ENCODE measurements around the gene NNAT.
"Not testable (repeated sequence)": the region's sequence is repeated elsewhere in the genome, so short reads cannot be mapped to it uniquely, and the experiment has no call there.

NNAT gene

GRCh38 chr20:37544386-37544785 lies 23.3 kb downstream of the NNAT start:
- no peaks in the 10 kb centered on the region for H3K9me3 ChIP-seq (ENCODE audit: control insufficient read depth, insufficient read depth, low read depth, low read length)
- H3K27me3 ChIP-seq (ENCODE audit: control insufficient read depth, insufficient read depth, low read length), result no peaks in the 10 kb centered on the region

GRCh38 chr20:37545516-37545915 lies 24.5 kb downstream of the NNAT start:
- Histone ChIP-seq H3K36me3 (ENCODE audit: control insufficient read depth, insufficient read depth, low read length) (no peaks in the 10 kb centered on the region), H3K9me3 (ENCODE audit: control insufficient read depth, insufficient read depth, low read depth, low read length) (no peaks in the 10 kb centered on the region), H3K4me3 (ENCODE audit: low read depth, low read length) (no peak overlapping the region), H3K4me1 (ENCODE audit: control insufficient read depth, insufficient read depth, low read length) (no peaks in the 10 kb centered on the region), H3K27ac (ENCODE audit: low read depth, low read length) (no peak overlapping the region), H3K9ac (ENCODE audit: low read length) (no peak overlapping the region), H3K27me3 (ENCODE audit: control insufficient read depth, insufficient read depth, low read length) (no peaks in the 10 kb centered on the region)

More at GRCh38 chr20:37544386-37544785, 23.3 kb downstream of the NNAT start:
- no peak overlapping the region for H3K9ac ChIP-seq (ENCODE audit: low read length)
- H3K4me1 ChIP-seq (ENCODE audit: control insufficient read depth, insufficient read depth, low read length), result no peaks in the 10 kb centered on the region
- no peaks in the 10 kb centered on the region for H3K36me3 ChIP-seq (ENCODE audit: control insufficient read depth, insufficient read depth, low read length)
- no peak overlapping the region for H3K4me3 ChIP-seq (ENCODE audit: low read depth, low read length)
- no peak overlapping the region for H3K27ac ChIP-seq (ENCODE audit: low read depth, low read length)

GRCh38 chr20:37547912-37548311 lies 26.9 kb downstream of the NNAT start:
- Histone ChIP-seq H3K9ac (ENCODE audit: low read length) (no peak overlapping the region), H3K36me3 (ENCODE audit: control insufficient read depth, insufficient read depth, low read length) (no peaks in the 10 kb centered on the region), H3K4me1 (ENCODE audit: control insufficient read depth, insufficient read depth, low read length) (no peaks in the 10 kb centered on the region), H3K4me3 (ENCODE audit: low read depth, low read length) (no peak overlapping the region), H3K27ac (ENCODE audit: low read depth, low read length) (no peak overlapping the region), H3K27me3 (ENCODE audit: control insufficient read depth, insufficient read depth, low read length) (no peaks in the 10 kb centered on the region), H3K9me3 (ENCODE audit: control insufficient read depth, insufficient read depth, low read depth, low read length) (no peaks in the 10 kb centered on the region)

GRCh38 chr20:37550101-37550920 lies 29.3 kb downstream of the NNAT start:
- H3K9me3 ChIP-seq (ENCODE audit: control insufficient read depth, insufficient read depth, low read depth, low read length); H3K9ac ChIP-seq (ENCODE audit: low read length); H3K27ac ChIP-seq (ENCODE audit: low read depth, low read length); H3K27me3 ChIP-seq (ENCODE audit: control insufficient read depth, insufficient read depth, low read length); H3K36me3 ChIP-seq (ENCODE audit: control insufficient read depth, insufficient read depth, low read length); H3K4me1 ChIP-seq (ENCODE audit: control insufficient read depth, insufficient read depth, low read length); H3K4me3 ChIP-seq (ENCODE audit: low read depth, low read length): not testable (repeated sequence)

- H3K27me3 ChIP-seq (ENCODE audit: control insufficient read depth, insufficient read depth, low read length), result not testable (repeated sequence)
Observed at GRCh38 chr20:37551660-37552059, 30.6 kb downstream of the NNAT start.

GRCh38 chr20:37552415-37552814 lies 31.4 kb downstream of the NNAT start:
- Histone ChIP-seq H3K27ac (ENCODE audit: low read depth, low read length) (no peak overlapping the region), H3K9me3 (ENCODE audit: control insufficient read depth, insufficient read depth, low read depth, low read length) (no peaks in the 10 kb centered on the region), H3K36me3 (ENCODE audit: control insufficient read depth, insufficient read depth, low read length) (no peaks in the 10 kb centered on the region), H3K9ac (ENCODE audit: low read length) (no peak overlapping the region), H3K27me3 (ENCODE audit: control insufficient read depth, insufficient read depth, low read length) (no peaks in the 10 kb centered on the region), H3K4me3 (ENCODE audit: low read depth, low read length) (no peak overlapping the region), H3K4me1 (ENCODE audit: control insufficient read depth, insufficient read depth, low read length) (no peaks in the 10 kb centered on the region)

More at GRCh38 chr20:37551660-37552059, 30.6 kb downstream of the NNAT start:
- not testable (repeated sequence) for H3K27ac ChIP-seq (ENCODE audit: low read depth, low read length); H3K9me3 ChIP-seq (ENCODE audit: control insufficient read depth, insufficient read depth, low read depth, low read length); H3K4me1 ChIP-seq (ENCODE audit: control insufficient read depth, insufficient read depth, low read length); H3K36me3 ChIP-seq (ENCODE audit: control insufficient read depth, insufficient read depth, low read length); H3K4me3 ChIP-seq (ENCODE audit: low read depth, low read length); H3K9ac ChIP-seq (ENCODE audit: low read length)

- H3K27me3 ChIP-seq (ENCODE audit: control insufficient read depth, insufficient read depth, low read length); H3K4me3 ChIP-seq (ENCODE audit: low read depth, low read length); H3K36me3 ChIP-seq (ENCODE audit: control insufficient read depth, insufficient read depth, low read length); H3K9ac ChIP-seq (ENCODE audit: low read length); H3K9me3 ChIP-seq (ENCODE audit: control insufficient read depth, insufficient read depth, low read depth, low read length); H3K4me1 ChIP-seq (ENCODE audit: control insufficient read depth, insufficient read depth, low read length); H3K27ac ChIP-seq (ENCODE audit: low read depth, low read length): not testable (repeated sequence)
Observed at GRCh38 chr20:37554721-37555298, 33.8 kb downstream of the NNAT start.

- Histone ChIP-seq H3K9me3 (ENCODE audit: control insufficient read depth, insufficient read depth, low read depth, low read length) (no peaks in the 10 kb centered on the region), H3K4me3 (ENCODE audit: low read depth, low read length) (no peak overlapping the region), H3K27ac (ENCODE audit: low read depth, low read length) (no peak overlapping the region), H3K4me1 (ENCODE audit: control insufficient read depth, insufficient read depth, low read length) (no peaks in the 10 kb centered on the region), H3K36me3 (ENCODE audit: control insufficient read depth, insufficient read depth, low read length) (no peaks in the 10 kb centered on the region), H3K27me3 (ENCODE audit: control insufficient read depth, insufficient read depth, low read length) (no peaks in the 10 kb centered on the region), H3K9ac (ENCODE audit: low read length) (no peak overlapping the region)
Observed at GRCh38 chr20:37556538-37556937, 35.5 kb downstream of the NNAT start.

- Histone ChIP-seq H3K4me1 (ENCODE audit: control insufficient read depth, insufficient read depth, low read length) (no peaks in the 10 kb centered on the region), H3K9ac (ENCODE audit: low read length) (no peak overlapping the region), H3K4me3 (ENCODE audit: low read depth, low read length) (no peak overlapping the region), H3K27me3 (ENCODE audit: control insufficient read depth, insufficient read depth, low read length) (no peaks in the 10 kb centered on the region), H3K36me3 (ENCODE audit: control insufficient read depth, insufficient read depth, low read length) (no peaks in the 10 kb centered on the region), H3K27ac (ENCODE audit: low read depth, low read length) (no peak overlapping the region), H3K9me3 (ENCODE audit: control insufficient read depth, insufficient read depth, low read depth, low read length) (no peaks in the 10 kb centered on the region)
Observed at GRCh38 chr20:37558306-37558705, 37.3 kb downstream of the NNAT start.

GRCh38 chr20:37558779-37559178 lies 37.7 kb downstream of the NNAT start:
- no peak overlapping the region for H3K4me3 ChIP-seq (ENCODE audit: low read depth, low read length)
- no peaks in the 10 kb centered on the region for H3K27me3 ChIP-seq (ENCODE audit: control insufficient read depth, insufficient read depth, low read length)
- H3K27ac ChIP-seq (ENCODE audit: low read depth, low read length), result no peak overlapping the region
- no peaks in the 10 kb centered on the region for H3K9me3 ChIP-seq (ENCODE audit: control insufficient read depth, insufficient read depth, low read depth, low read length)
- H3K9ac ChIP-seq (ENCODE audit: low read length), result no peak overlapping the region
- H3K4me1 ChIP-seq (ENCODE audit: control insufficient read depth, insufficient read depth, low read length), result no peaks in the 10 kb centered on the region; the same call in 1 of the 2 replicates
- no peaks in the 10 kb centered on the region for H3K36me3 ChIP-seq (ENCODE audit: control insufficient read depth, insufficient read depth, low read length)

- H3K9me3 ChIP-seq (ENCODE audit: control insufficient read depth, insufficient read depth, low read depth, low read length), result no peaks in the 10 kb centered on the region
- no peaks in the 10 kb centered on the region; the same call in 1 of the 2 replicates for H3K27me3 ChIP-seq (ENCODE audit: control insufficient read depth, insufficient read depth, low read length)
- no peaks in the 10 kb centered on the region for H3K36me3 ChIP-seq (ENCODE audit: control insufficient read depth, insufficient read depth, low read length)
- no peak overlapping the region for H3K27ac ChIP-seq (ENCODE audit: low read depth, low read length)
- no peak overlapping the region for H3K4me3 ChIP-seq (ENCODE audit: low read depth, low read length)
- H3K9ac ChIP-seq (ENCODE audit: low read length), result no peak overlapping the region
- H3K4me1 ChIP-seq (ENCODE audit: control insufficient read depth, insufficient read depth, low read length), result no peaks in the 10 kb centered on the region; the same call in 1 of the 2 replicates
Observed at GRCh38 chr20:37559312-37560027, 38.4 kb downstream of the NNAT start.
